PC-3 (cell line): ENCODE results near the gene ZNF322.

Experiments used
- CTCF ChIP-seq: fragments of 300-600 bp; sonication (generic); conservative IDR thresholded peaks from 2 replicates; pipeline ENCODE4 v1.5.1; 2017; ENCODE audit warnings: antibody characterized with exemption, low read depth, mild to moderate bottlenecking, low read length
- EZH2 ChIP-seq: fragments of 300-600 bp; sonication (generic); IDR thresholded peaks from one replicate; pipeline ENCODE4 v1.6.1; 2017; ENCODE audit warnings: antibody characterized with exemption, mild to moderate bottlenecking, low read length; ENCODE audit not compliant: unreplicated experiment
- EZH2phosphoT487 ChIP-seq: fragments of 300-600 bp; sonication (generic); IDR thresholded peaks from 2 replicates; pipeline ENCODE4 v1.6.1; 2018; ENCODE audit warnings: mild to moderate bottlenecking, antibody characterized with exemption, low read length, borderline replicate concordance

- TF ChIP-seq EZH2 (no peak), CTCF (no peak), EZH2phosphoT487 (no peak)
These were observed 61.7 kb downstream of the ZNF322 start for GRCh38 chr6:26597821-26598220.
